Gastrocnemius medialis (tissue), 4 donors: ENCODE results near the gene DDX41. TPM values are rescaled to one million over a fixed set of nuclear protein-coding genes. Genes with fewer than 3 reads are reported as not detected.

Experiments
- ATAC-seq, 2 donors: fragments of 150-250 bp; one replicate each; pipeline ENCODE4 v1.9.1; 2016
- DNase-seq, 2 donors: peaks; one replicate each; pipeline ENCODE4 v3.0.0-alpha.2; 2019
- H3K27ac ChIP-seq, 4 donors: fragments of 200-600 bp; sonication (generic); 1 replicate in 1 of 4; 2 replicates in 3 of 4; pipeline ENCODE4 v1.5.1; 2016 to 2018; ENCODE audit warnings: mild to moderate bottlenecking in 2 of 4, moderate library complexity in 1 of 4
- H3K27me3 ChIP-seq, 3 donors: fragments of 200-600 bp; sonication (generic) in 2 of 3; 1 replicate in 1 of 3; 2 replicates in 2 of 3; pipeline versions ENCODE4 v1.5.1 to v1.6.0; 2016 to 2019; ENCODE audit warnings: mild to moderate bottlenecking in 1 of 3, moderate library complexity in 1 of 3
- H3K36me3 ChIP-seq, 2 donors: fragments of 200-600 bp; sonication (generic) in 1 of 2; one replicate each; pipeline ENCODE4 v1.5.1; 2017 to 2018
- H3K4me1 ChIP-seq, 2 donors: fragments of 200-600 bp; sonication (generic) in 1 of 2; one replicate each; pipeline ENCODE4 v1.5.1; 2016 to 2017; ENCODE audit warnings: mild to moderate bottlenecking in 2 of 2
- H3K4me3 ChIP-seq, 4 donors: fragments of 200-600 bp; sonication (generic) in 3 of 4; 1 replicate in 1 of 4; 2 replicates in 3 of 4; pipeline ENCODE4 v1.5.1; 2016 to 2019; ENCODE audit warnings: mild to moderate bottlenecking in 2 of 4
- H3K9me3 ChIP-seq, 3 donors: fragments of 200-600 bp; sonication (generic) in 2 of 3; 1 replicate in 1 of 3; 2 replicates in 2 of 3; pipeline ENCODE4 v1.5.1; 2016 to 2019
- POLR2A ChIP-seq, 2 donors: fragments of 450-650 bp; IDR thresholded peaks; one replicate each; pipeline ENCODE4 v1.6.1; 2017; ENCODE audit warnings: antibody characterized with exemption in 2 of 2, mild to moderate bottlenecking in 2 of 2, moderate library complexity in 2 of 2
- in situ Hi-C, 4 donors: fragments of 200-750 bp; cut with MboI; loops; one replicate each; pipeline versions ENCODE4 v1.15.0 to v1.8.0; 2017; ENCODE audit warnings: low sequenced_read_pairs in 4 of 4
- intact Hi-C: fragments of 100-400 bp; cut with DNase I; formaldehyde crosslinking; loops from one replicate; pipeline ENCODE4 v1.15.1; 2023; ENCODE audit warnings: low total_unique reads
- total RNA-seq, 4 donors: library from RNA; depleted of rRNA; stranded (reverse); fragments of >200 nt; gene quantifications; one replicate each; pipeline versions ENCODE4 v1.1.0 to v1.2.3, GENCODE V29; 2016
- TF ChIP-seq, protein P1 (sequence below), 5 experiments: fragments of 450-650 bp in 3 of 5; fragments of 200-600 bp in 2 of 5; sonication (generic) in 2 of 5; IDR thresholded peaks in 4 of 5; conservative IDR thresholded peaks in 1 of 5; 1 replicate in 4 of 5; 2 replicates in 1 of 5; pipeline ENCODE4 v1.5.1; 2016 to 2019; ENCODE audit warnings: antibody characterized with exemption in 5 of 5, mild to moderate bottlenecking in 3 of 5, moderate library complexity in 3 of 5

DDX41 gene
- total RNA-seq, 4 donors from 2014 or later = 47.1 to 105 (median 62.3) TPM

DNA sequence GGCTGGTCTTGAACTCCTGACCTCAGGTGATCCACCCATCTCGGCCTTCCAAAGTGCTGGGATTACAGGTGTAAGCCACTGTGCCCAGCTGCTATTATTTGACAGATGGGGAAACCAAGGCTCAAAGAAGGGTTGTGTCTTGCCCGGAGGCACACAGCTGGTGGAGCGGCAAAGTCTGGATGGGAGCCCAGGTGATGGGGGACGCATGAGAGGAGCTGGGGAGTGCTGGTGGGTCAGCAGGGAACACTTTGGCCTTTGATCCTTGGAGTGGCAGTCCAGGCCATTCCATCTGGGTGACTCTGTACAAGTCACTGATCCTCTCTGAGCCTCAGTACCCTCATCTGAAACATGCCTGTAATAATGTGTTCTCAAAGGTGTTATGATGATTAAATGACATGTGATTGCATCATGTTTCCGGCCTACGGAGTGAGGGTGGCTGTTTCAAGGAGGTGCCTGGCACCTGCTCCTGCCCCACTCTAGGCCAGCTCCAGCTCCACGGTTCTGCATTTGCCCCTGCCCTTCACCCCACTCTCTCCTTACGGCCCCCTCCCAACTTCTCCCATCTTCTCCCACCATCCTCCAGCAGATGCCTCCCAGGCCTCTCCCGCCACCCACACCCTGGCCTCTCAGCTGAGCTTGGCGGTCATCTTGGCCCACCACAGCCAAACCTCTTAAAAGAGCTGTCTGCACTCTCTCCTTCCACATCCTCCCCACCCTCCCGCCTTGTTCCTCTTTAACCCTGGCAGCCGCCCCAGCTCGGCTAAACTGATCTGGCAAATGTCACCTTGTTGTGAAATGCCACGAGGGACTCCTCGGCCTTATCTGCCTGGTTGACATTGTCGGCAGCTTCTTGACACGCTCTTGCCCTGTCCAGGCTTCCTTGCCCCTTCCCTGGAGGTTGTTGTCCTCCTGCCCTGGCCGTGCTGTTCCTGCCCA is 37.8 kb downstream of the DDX41 start:
- peak; percentile 82 to 88 for ATAC-seq
- peaks cover 26 to 50% of the 10 kb centered on the region in 2 donors for H3K4me1 ChIP-seq
- intact Hi-C loops = loop anchor here (1.0 to 2.0 kb wide), 2 partner anchors 18 to 22 kb away; partner anchors contain the start of gene PDLIM7

DNA sequence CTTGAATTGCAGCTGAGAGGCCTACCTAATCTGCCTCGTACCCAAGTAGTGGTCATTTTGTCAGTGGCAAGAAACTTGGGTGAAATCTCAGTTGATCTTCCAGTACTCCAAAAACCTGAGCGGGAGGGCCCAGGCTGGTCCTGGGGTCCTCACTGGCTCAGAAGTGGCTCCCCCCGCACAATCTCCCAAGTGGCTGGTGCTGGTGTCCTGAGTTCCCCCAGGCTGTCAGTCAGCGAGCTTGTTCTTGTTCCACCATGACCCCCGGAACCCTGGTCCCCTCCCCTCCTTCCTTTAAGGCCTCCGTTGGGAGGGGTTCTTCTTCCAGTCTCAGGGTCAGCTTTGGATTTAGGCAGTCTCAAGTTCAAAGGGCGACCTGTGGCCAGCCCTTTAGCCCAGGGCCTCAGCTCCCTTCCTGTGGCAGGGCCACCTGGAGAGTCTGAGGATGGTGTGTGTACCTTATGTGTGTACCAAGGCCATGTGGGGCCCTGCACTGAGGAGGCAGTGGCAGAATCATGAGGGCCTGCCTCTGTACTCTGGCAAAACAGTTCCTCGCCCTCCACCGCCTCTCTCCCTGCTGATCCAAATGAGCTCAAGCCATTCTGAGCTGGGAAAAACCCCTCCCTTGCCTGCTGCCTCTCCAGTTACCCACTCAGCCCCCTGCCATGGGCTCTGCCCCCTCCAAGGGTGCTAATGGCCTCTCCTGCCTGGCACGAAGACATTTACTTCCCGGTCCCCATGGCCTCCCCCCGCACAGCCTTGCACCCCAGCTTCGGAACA is 38.9 kb downstream of the DDX41 start:
- in situ Hi-C loops (no loop called here), intact Hi-C loops (loop anchor here (2.0 kb wide), 1 partner anchor 21 kb away; no protein-coding TSS in a partner anchor)
- DNase-seq (no peak), ATAC-seq (no peak)
- H3K27ac ChIP-seq = peak overlapping the region; percentile 81 to 96 (median 87)
- peaks cover 26 to 47% of the 10 kb centered on the region in 2 donors for H3K4me1 ChIP-seq
- H3K36me3 ChIP-seq = no peaks in the 10 kb centered on the region
- H3K27me3 ChIP-seq = no peaks in the 10 kb centered on the region
- no peak for TF ChIP-seq POLR2A (IDR thresholded peaks at IDR 0.05)
- TF ChIP-seq, protein P1, sequence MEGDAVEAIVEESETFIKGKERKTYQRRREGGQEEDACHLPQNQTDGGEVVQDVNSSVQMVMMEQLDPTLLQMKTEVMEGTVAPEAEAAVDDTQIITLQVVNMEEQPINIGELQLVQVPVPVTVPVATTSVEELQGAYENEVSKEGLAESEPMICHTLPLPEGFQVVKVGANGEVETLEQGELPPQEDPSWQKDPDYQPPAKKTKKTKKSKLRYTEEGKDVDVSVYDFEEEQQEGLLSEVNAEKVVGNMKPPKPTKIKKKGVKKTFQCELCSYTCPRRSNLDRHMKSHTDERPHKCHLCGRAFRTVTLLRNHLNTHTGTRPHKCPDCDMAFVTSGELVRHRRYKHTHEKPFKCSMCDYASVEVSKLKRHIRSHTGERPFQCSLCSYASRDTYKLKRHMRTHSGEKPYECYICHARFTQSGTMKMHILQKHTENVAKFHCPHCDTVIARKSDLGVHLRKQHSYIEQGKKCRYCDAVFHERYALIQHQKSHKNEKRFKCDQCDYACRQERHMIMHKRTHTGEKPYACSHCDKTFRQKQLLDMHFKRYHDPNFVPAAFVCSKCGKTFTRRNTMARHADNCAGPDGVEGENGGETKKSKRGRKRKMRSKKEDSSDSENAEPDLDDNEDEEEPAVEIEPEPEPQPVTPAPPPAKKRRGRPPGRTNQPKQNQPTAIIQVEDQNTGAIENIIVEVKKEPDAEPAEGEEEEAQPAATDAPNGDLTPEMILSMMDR (IDR thresholded peaks at IDR 0.05 in 4 of 5, conservative IDR thresholded peaks at IDR 0.05 in 1 of 5) = no peak
- no peak overlapping the region for H3K4me3 ChIP-seq
- H3K9me3 ChIP-seq = no peaks in the 10 kb centered on the region

More for the DNA sequence above, 37.8 kb downstream of the DDX41 start:
- Histone ChIP-seq H3K27me3 (no peaks in the 10 kb centered on the region), H3K4me3 (no peak overlapping the region), H3K9me3 (no peaks in the 10 kb centered on the region), H3K36me3 (peaks cover 0 to 7% of the 10 kb centered on the region in 2 donors), H3K27ac (peak overlapping the region; percentile 81 to 96 (median 87))
- in situ Hi-C loops = no loop called here
- peak; percentile 83 to 92 for DNase-seq
- TF ChIP-seq, protein P1 (IDR thresholded peaks at IDR 0.05 in 4 of 5, conservative IDR thresholded peaks at IDR 0.05 in 1 of 5) = no peak
- TF ChIP-seq POLR2A (IDR thresholded peaks at IDR 0.05) = no peak

DNA sequence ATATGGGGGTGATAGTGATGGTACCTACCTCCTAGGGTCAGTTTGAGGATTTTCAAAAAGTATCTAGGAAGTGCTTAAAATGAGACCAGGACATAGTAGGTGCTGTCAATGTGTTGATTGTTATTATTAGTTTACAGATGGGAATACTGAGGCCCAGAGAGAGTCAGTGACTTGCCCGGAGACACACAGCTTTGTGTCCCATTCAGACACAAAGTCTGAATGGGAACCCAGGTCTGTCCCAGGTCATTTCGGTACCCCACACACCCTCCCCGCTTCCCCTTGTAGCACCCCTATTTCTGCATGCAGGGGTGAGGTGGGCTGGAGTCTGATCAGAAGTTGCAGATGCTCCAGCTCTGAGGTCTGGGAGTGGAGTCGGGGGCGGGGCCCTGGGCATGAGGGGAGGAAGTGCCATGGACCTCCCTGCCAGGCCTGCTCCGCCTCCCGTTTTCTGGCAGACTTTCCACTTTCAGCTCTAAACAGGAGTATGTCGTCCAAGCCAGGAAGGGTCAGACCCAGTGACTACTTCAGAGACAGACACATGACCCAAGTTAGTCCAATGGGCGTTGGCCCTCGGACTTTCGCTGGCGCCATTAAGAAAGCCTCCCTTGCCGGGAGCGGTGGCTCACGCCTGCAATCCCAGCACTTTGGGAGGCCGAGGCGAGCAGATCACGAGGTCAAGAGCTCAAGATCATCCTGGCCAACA is 40.1 kb downstream of the DDX41 start:
- no peaks in the 10 kb centered on the region for H3K9me3 ChIP-seq
- in situ Hi-C loops = no loop called here
- intact Hi-C loops = no loop called here
- no peaks in the 10 kb centered on the region for H3K36me3 ChIP-seq
- TF ChIP-seq POLR2A (IDR thresholded peaks at IDR 0.05) = no peak
- TF ChIP-seq, protein P1 (IDR thresholded peaks at IDR 0.05 in 4 of 5, conservative IDR thresholded peaks at IDR 0.05 in 1 of 5) = no peak
- peak overlapping the region in 2 of 4 donors; percentile 81 to 96 for H3K27ac ChIP-seq
- peak in 1 of 2 donors; percentile 71 for DNase-seq
- H3K27me3 ChIP-seq = peaks cover 0 to 4% (median 0%) of the 10 kb centered on the region in 3 donors
- peaks cover 36 to 51% of the 10 kb centered on the region in 2 donors for H3K4me1 ChIP-seq
- ATAC-seq = peak in 1 of 2 donors; percentile 3
- no peak overlapping the region for H3K4me3 ChIP-seq
